Measurements from ENCODE around the gene OPA3. TPM values are rescaled to one million over a fixed set of nuclear protein-coding genes. Genes with fewer than 3 reads are reported as not detected.
"Not testable (repeated sequence)": the region's sequence is repeated elsewhere in the genome, so short reads cannot be mapped to it uniquely, and the experiment has no call there.

Gene OPA3
- total RNA-seq, 1 experiment from 2014 or later: 17.7 TPM

GRCh38 chr19:45514376-45515051 lies 70.1 kb downstream of the OPA3 start:
- H3K27ac Mint-ChIP-seq (ENCODE audit: unreplicated experiment): peak overlapping the region; percentile 66
- H3K4me1 ChIP-seq: peaks cover 17% of the 10 kb centered on the region
- no peaks in the 10 kb centered on the region for H3K9me3 Mint-ChIP-seq (ENCODE audit: unreplicated experiment)
- DNase-seq: no peak
- intact Hi-C loops (cut with micrococcal nuclease; ENCODE audit: unreplicated experiment): no loop called here
- H3K36me3 ChIP-seq (ENCODE audit: control insufficient read depth, insufficient read depth, low read length): 0 out of 2 replicates have a peak, but pooled peaks cover 3% of the 10 kb centered on the region
- BruUV-seq (replicated peaks): no TSS peak
- TF ChIP-seq CTCF (IDR thresholded peaks at IDR 0.05; ENCODE audit: insufficient read depth in 1 of 2, low read depth in 1 of 2, low read length in 1 of 2, severe bottlenecking in 1 of 2, unreplicated experiment in 1 of 2): no peak
- H3K4me3 Mint-ChIP-seq (ENCODE audit: unreplicated experiment): no peak overlapping the region
- H3K27me3 ChIP-seq (replicated peaks; ENCODE audit: control insufficient read depth, insufficient read depth, low read length): no peaks in the 10 kb centered on the region
- H3K4me3 ChIP-seq (ENCODE audit: low read depth, low read length): no peak overlapping the region
- no peaks in the 10 kb centered on the region for H3K27me3 Mint-ChIP-seq (ENCODE audit: insufficient read depth, unreplicated experiment)
- no peaks in the 10 kb centered on the region for H3K9me3 ChIP-seq
- peaks cover 58% of the 10 kb centered on the region for H3K36me3 Mint-ChIP-seq (ENCODE audit: insufficient read depth, unreplicated experiment)
- H3K4me1 Mint-ChIP-seq (ENCODE audit: low read depth, unreplicated experiment): peaks cover 15% of the 10 kb centered on the region
- ChIA-PET CTCF (interaction anchor here (0.6 kb wide), 1 partner anchor 75 kb away, joined by 3 read pairs; no protein-coding TSS in a partner anchor), POLR2A (interaction anchor here (0.6 kb wide), 1 partner anchor 29 kb away, joined by 3 read pairs; no protein-coding TSS in a partner anchor)

- BruUV-seq (replicated peaks): no TSS peak
Observed at GRCh38 chr19:45512881-45513483, 71.6 kb downstream of the OPA3 start.

GRCh38 chr19:45511074-45511473 lies 73.5 kb downstream of the OPA3 start:
- no peak overlapping the region for H3K27ac Mint-ChIP-seq (ENCODE audit: unreplicated experiment)
- Histone ChIP-seq H3K36me3 (ENCODE audit: control insufficient read depth, insufficient read depth, low read length) (no peaks in the 10 kb centered on the region), H3K4me1 (peaks cover 22% of the 10 kb centered on the region), H3K27me3 (replicated peaks; ENCODE audit: control insufficient read depth, insufficient read depth, low read length) (no peaks in the 10 kb centered on the region), H3K4me3 (ENCODE audit: low read depth, low read length) (no peak overlapping the region), H3K9me3 (no peaks in the 10 kb centered on the region)
- H3K4me1 Mint-ChIP-seq (ENCODE audit: low read depth, unreplicated experiment): peaks cover 16% of the 10 kb centered on the region
- DNase-seq: no peak
- no peak for TF ChIP-seq CTCF (IDR thresholded peaks at IDR 0.05; ENCODE audit: insufficient read depth in 1 of 2, low read depth in 1 of 2, low read length in 1 of 2, severe bottlenecking in 1 of 2, unreplicated experiment in 1 of 2)
- H3K9me3 Mint-ChIP-seq (ENCODE audit: unreplicated experiment): no peaks in the 10 kb centered on the region
- CTCF ChIA-PET: no interaction called here
- BruUV-seq (replicated peaks): no TSS peak
- POLR2A ChIA-PET: no interaction called here
- H3K4me3 Mint-ChIP-seq (ENCODE audit: unreplicated experiment): no peak overlapping the region
- peaks cover 47% of the 10 kb centered on the region for H3K36me3 Mint-ChIP-seq (ENCODE audit: insufficient read depth, unreplicated experiment)
- intact Hi-C loops (cut with micrococcal nuclease; ENCODE audit: unreplicated experiment): no loop called here
- no peaks in the 10 kb centered on the region for H3K27me3 Mint-ChIP-seq (ENCODE audit: insufficient read depth, unreplicated experiment)

More at GRCh38 chr19:45512881-45513483, 71.6 kb downstream of the OPA3 start:
- no peak overlapping the region for H3K27ac Mint-ChIP-seq (ENCODE audit: unreplicated experiment)
- H3K4me1 Mint-ChIP-seq (ENCODE audit: low read depth, unreplicated experiment): peaks cover 23% of the 10 kb centered on the region
- Histone ChIP-seq H3K4me3 (ENCODE audit: low read depth, low read length) (no peak overlapping the region), H3K36me3 (ENCODE audit: control insufficient read depth, insufficient read depth, low read length) (0 out of 2 replicates have a peak, but pooled peaks cover 2% of the 10 kb centered on the region), H3K4me1 (peaks cover 22% of the 10 kb centered on the region), H3K9me3 (no peaks in the 10 kb centered on the region), H3K27me3 (replicated peaks; ENCODE audit: control insufficient read depth, insufficient read depth, low read length) (no peaks in the 10 kb centered on the region)
- CTCF ChIA-PET: interaction anchor here (0.6 to 1.4 kb wide), 3 partner anchors 43 to 74 kb away, joined by 3 to 12 read pairs (median 3); no protein-coding TSS in a partner anchor
- no peak for TF ChIP-seq CTCF (IDR thresholded peaks at IDR 0.05; ENCODE audit: insufficient read depth in 1 of 2, low read depth in 1 of 2, low read length in 1 of 2, severe bottlenecking in 1 of 2, unreplicated experiment in 1 of 2)
- peaks cover 43% of the 10 kb centered on the region for H3K36me3 Mint-ChIP-seq (ENCODE audit: insufficient read depth, unreplicated experiment)
- H3K4me3 Mint-ChIP-seq (ENCODE audit: unreplicated experiment): no peak overlapping the region
- H3K27me3 Mint-ChIP-seq (ENCODE audit: insufficient read depth, unreplicated experiment): no peaks in the 10 kb centered on the region
- DNase-seq: no peak
- no peaks in the 10 kb centered on the region for H3K9me3 Mint-ChIP-seq (ENCODE audit: unreplicated experiment)
- POLR2A ChIA-PET: no interaction called here
- intact Hi-C loops (cut with micrococcal nuclease; ENCODE audit: unreplicated experiment): no loop called here

GRCh38 chr19:45510352-45510751 lies 74.2 kb downstream of the OPA3 start:
- POLR2A ChIA-PET; DNase-seq; H3K4me3 Mint-ChIP-seq (ENCODE audit: unreplicated experiment); CTCF ChIA-PET; H3K36me3 ChIP-seq (ENCODE audit: control insufficient read depth, insufficient read depth, low read length); H3K9me3 Mint-ChIP-seq (ENCODE audit: unreplicated experiment); BruUV-seq (replicated peaks); H3K27me3 Mint-ChIP-seq (ENCODE audit: insufficient read depth, unreplicated experiment); H3K27me3 ChIP-seq (replicated peaks; ENCODE audit: control insufficient read depth, insufficient read depth, low read length); H3K4me3 ChIP-seq (ENCODE audit: low read depth, low read length); H3K27ac Mint-ChIP-seq (ENCODE audit: unreplicated experiment); intact Hi-C loops (cut with micrococcal nuclease; ENCODE audit: unreplicated experiment); H3K9me3 ChIP-seq: not testable (repeated sequence)
- H3K4me1 ChIP-seq: peaks cover 26% of the 10 kb centered on the region
- Mint-ChIP-seq H3K4me1 (ENCODE audit: low read depth, unreplicated experiment) (peaks cover 16% of the 10 kb centered on the region), H3K36me3 (ENCODE audit: insufficient read depth, unreplicated experiment) (peaks cover 41% of the 10 kb centered on the region)

Data from Caco-2 (cell line).